A549 (cell line): ENCODE data around the gene DDX27. TPM values are rescaled to one million over a fixed set of nuclear protein-coding genes. Genes with fewer than 3 reads are reported as not detected.
"Not testable (repeated sequence)": the region's sequence is repeated elsewhere in the genome, so short reads cannot be mapped to it uniquely, and the experiment has no call there.

Experiments
- ATAC-seq, 2 experiments: fragments of 200-7000 bp in 1 of 2; fragments of >200 bp in 1 of 2; cut with Nextera tagmentation in 1 of 2; cut with Tn5 transposase in 1 of 2; 3 replicates each; pipeline versions ENCODE4 v1.8.0 to v1.9.1; 2018 to 2020; ENCODE audit warnings: mild to moderate bottlenecking in 1 of 2, moderate library complexity in 1 of 2
- CTCF ChIA-PET: fragments of 300-600 bp; sonication (Branson Sonifier 250); formaldehyde crosslinking; extraction: SDS; loops from one replicate; lab custom pipeline; 2021; ENCODE audit warnings: antibody characterized with exemption, inconsistent platforms; lab: Yijun Ruan, JAX
- POLR2A ChIA-PET: fragments of 350-600 bp; formaldehyde crosslinking; extraction: SDS; loops from one replicate; lab custom pipeline; 2021; ENCODE audit warnings: antibody characterized with exemption, inconsistent platforms; lab: Yijun Ruan, JAX
- DNase-seq, 2 experiments: peaks; one replicate each; pipeline versions ENCODE4 v3.0.0 to v3.0.0-alpha.2; 2011 to 2016; ENCODE audit warnings: low read depth in 1 of 2, low spot score in 1 of 2
- FAIRE-seq: peaks from 2 replicates; lab custom pipeline; 2011; peaks lifted over from hg19 to GRCh38; lab: Jason Lieb, UNC
- H3K27ac ChIP-seq, 2 experiments: fragments of >200 bp; sonication (Bioruptor Twin); formaldehyde crosslinking; 3 replicates each; pipeline ENCODE4 v1.5.1; 2016 to 2017
- H3K4me1 ChIP-seq: fragments of >200 bp; sonication (Bioruptor Twin); formaldehyde crosslinking; 3 replicates; pipeline ENCODE4 v1.6.1; 2016
- H3K4me2 ChIP-seq: fragments of >200 bp; sonication (Bioruptor Twin); formaldehyde crosslinking; 3 replicates; pipeline ENCODE4 v1.6.1; 2016
- H3K4me3 ChIP-seq: fragments of >200 bp; sonication (Bioruptor Twin); formaldehyde crosslinking; 3 replicates; pipeline ENCODE4 v1.5.1; 2016
- H3K9me3 ChIP-seq: fragments of >200 bp; sonication (Bioruptor Twin); formaldehyde crosslinking; 3 replicates; pipeline ENCODE4 v1.6.1; 2016
- CEBPB ChIP-seq, 2 experiments: fragments of >200 bp in 1 of 2; sonication (Bioruptor Twin) in 1 of 2; formaldehyde crosslinking in 1 of 2; IDR thresholded peaks; 2 replicates each; pipeline ENCODE4 v1.6.1; 2012 to 2016
- EHF ChIP-seq: fragments of 250-450 bp; sonication (Bioruptor Pico); IDR thresholded peaks from 2 replicates; pipeline ENCODE4 v1.5.0; 2020; ENCODE audit warnings: mild to moderate bottlenecking
- EP300 ChIP-seq, 2 experiments: fragments of >200 bp; sonication (Bioruptor Twin); formaldehyde crosslinking; IDR thresholded peaks; 2 replicates in 1 of 2; 3 replicates in 1 of 2; pipeline ENCODE4 v1.6.1; 2016 to 2017
- ESRRA ChIP-seq: fragments of 150-350 bp; IDR thresholded peaks from 2 replicates; pipeline ENCODE4 v1.6.1; 2014; ENCODE audit warnings: mild to moderate bottlenecking, low read length, borderline replicate concordance
- FOXS1 ChIP-seq: fragments of 250-450 bp; sonication (Bioruptor Pico); IDR thresholded peaks from 2 replicates; pipeline ENCODE4 v1.5.0; 2020; ENCODE audit warnings: mild to moderate bottlenecking, moderate library complexity
- HDAC2 ChIP-seq: fragments of 200-600 bp; sonication (generic); IDR thresholded peaks from 2 replicates; pipeline ENCODE4 v1.6.1; 2016
- HES2 ChIP-seq: fragments of >200 bp; sonication (Bioruptor Twin); formaldehyde crosslinking; IDR thresholded peaks from 2 replicates; pipeline ENCODE4 v1.6.1; 2016
- HOXA7 ChIP-seq: fragments of 250-450 bp; sonication (Bioruptor Pico); IDR thresholded peaks from 2 replicates; pipeline ENCODE4 v1.5.0; 2020; ENCODE audit warnings: mild to moderate bottlenecking, moderate library complexity
- JUN ChIP-seq, 2 experiments: fragments of >200 bp; sonication (Bioruptor Twin); formaldehyde crosslinking; IDR thresholded peaks; 2 replicates in 1 of 2; 3 replicates in 1 of 2; pipeline ENCODE4 v1.6.1; 2016 to 2017
- MAFK ChIP-seq: fragments of 450-650 bp; IDR thresholded peaks from 2 replicates; pipeline ENCODE4 v1.6.1; 2014; ENCODE audit not compliant: partially characterized antibody
- MYC ChIP-seq: IDR thresholded peaks from 2 replicates; pipeline ENCODE4 v1.6.1; 2012; ENCODE audit warnings: mild to moderate bottlenecking, inconsistent platforms, low read length, improper control_type of control experiment, borderline replicate concordance
- NPAS2 ChIP-seq: fragments of 250-450 bp; sonication (Bioruptor Pico); IDR thresholded peaks from 2 replicates; pipeline ENCODE4 v1.8.0; 2022; ENCODE audit warnings: mild to moderate bottlenecking, moderate library complexity, borderline replicate concordance
- NR3C1 ChIP-seq: fragments of >200 bp; sonication (Bioruptor Twin); formaldehyde crosslinking; IDR thresholded peaks from 3 replicates; pipeline ENCODE4 v1.6.1; 2017
- POLR2AphosphoS2 ChIP-seq: conservative IDR thresholded peaks from 2 replicates; pipeline ENCODE4 v1.6.1; 2012; ENCODE audit warnings: low read length, improper control_type of control experiment, inconsistent platforms
- RNF2 ChIP-seq: fragments of 200-600 bp; sonication (generic); IDR thresholded peaks from 2 replicates; pipeline ENCODE4 v1.6.1; 2016; ENCODE audit warnings: low read depth, mild to moderate bottlenecking, antibody characterized with exemption, moderate library complexity, borderline replicate concordance
- SREBF2 ChIP-seq: fragments of 450-650 bp; IDR thresholded peaks from 2 replicates; pipeline ENCODE4 v1.6.1; 2014; ENCODE audit warnings: mild to moderate bottlenecking, moderate library complexity
- ZNF302 ChIP-seq: fragments of 250-450 bp; sonication (Bioruptor Pico); IDR thresholded peaks from 2 replicates; pipeline ENCODE4 v1.9.0; 2021; ENCODE audit warnings: inconsistent platforms, mild to moderate bottlenecking, moderate library complexity
- ZSCAN20 ChIP-seq: fragments of 250-450 bp; sonication (Bioruptor Pico); IDR thresholded peaks from 2 replicates; pipeline ENCODE4 v1.8.0; 2022; ENCODE audit warnings: mild to moderate bottlenecking, moderate library complexity
- WGBS: methylation state at CpG from one replicate; pipeline ENCODE4 v1.1.6; 2017; ENCODE audit errors: missing lambda C conversion rate; 5-methylcytosine and 5-hydroxymethylcytosine counted together
- polyA plus RNA-seq, 4 experiments: library from polyadenylated mRNA; depleted of rRNA in 3 of 4; stranded (reverse); fragments of >200 nt; fragmentation: RNase III in 1 of 4; extraction: RNeasy Plus Mini Kit Qiagen cat#74134 plus additional on column Dnase treatment in 1 of 4; gene quantifications; 2 replicates in 3 of 4; 3 replicates in 1 of 4; pipeline ENCODE4 v1.2.3, GENCODE V29; 2011 to 2017
- TF ChIP-seq, protein P1 (sequence below): fragments of 250-450 bp; sonication (Bioruptor Pico); IDR thresholded peaks from 2 replicates; pipeline ENCODE4 v1.5.0; 2020; ENCODE audit warnings: low read depth, mild to moderate bottlenecking, moderate library complexity
- TF ChIP-seq, protein P2 (sequence below): fragments of 200-600 bp; sonication (generic); IDR thresholded peaks from 2 replicates; pipeline ENCODE4 v1.6.1; 2016; ENCODE audit warnings: antibody characterized with exemption, mild to moderate bottlenecking, moderate library complexity

Gene DDX27
- polyA plus RNA-seq, 2 of the 4 experiments (the other 2 are of a cell fraction), result 69.3 TPM

- H3K9me3 ChIP-seq, H3K4me3 ChIP-seq, DNase-seq, H3K4me1 ChIP-seq, POLR2A ChIA-PET, H3K4me2 ChIP-seq, ATAC-seq, H3K27ac ChIP-seq, FAIRE-seq: not testable (repeated sequence)
- WGBS, result 70% methylated on average over 11 of the region's 11 CpGs
- CTCF ChIA-PET, result interaction anchor here (0.6 to 3.6 kb wide), 2 partner anchors 24 to 296 kb away, joined by 3 to 21 read pairs; no protein-coding TSS in a partner anchor
Measured at GRCh38 chr20:49192944-49193518, 26.2 kb upstream of the DDX27 start.

DNA sequence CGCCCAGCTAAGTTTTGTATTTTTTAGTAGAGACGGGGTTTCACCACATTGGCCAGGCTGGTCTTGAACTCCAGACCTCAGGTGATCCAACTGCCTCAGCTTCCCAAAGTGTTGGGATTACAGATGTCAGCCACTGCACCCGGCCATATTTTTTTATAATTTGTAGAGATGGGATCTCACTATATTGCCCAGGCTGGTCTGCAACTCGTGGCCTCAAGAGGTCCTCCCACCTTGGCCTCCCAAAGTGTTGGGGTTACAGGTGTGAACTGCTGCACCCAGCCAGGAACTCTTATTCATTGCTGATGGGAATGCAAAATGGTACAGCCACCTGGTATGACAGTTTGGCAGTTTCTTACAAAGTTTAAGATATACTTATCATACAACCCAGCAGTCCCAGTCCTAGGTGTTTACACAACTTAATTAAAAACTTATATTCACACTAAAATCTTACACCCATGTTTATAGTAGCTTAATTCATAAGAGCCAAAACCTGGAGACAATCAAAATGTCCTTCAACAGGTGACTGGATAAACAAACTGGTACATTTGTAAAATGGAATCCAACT, 19.4 kb upstream of the DDX27 start:
- Histone ChIP-seq H3K4me3 (no peak overlapping the region), H3K27ac (no peak overlapping the region), H3K4me2 (no peak overlapping the region), H3K9me3 (peaks cover 4% of the 10 kb centered on the region; the same call in 1 of the 3 replicates), H3K4me1 (no peaks in the 10 kb centered on the region)
- WGBS, result 62% methylated on average over 4 of the region's 4 CpGs
- CTCF ChIA-PET, result interaction anchor here (1.2 to 8.0 kb wide), 3 partner anchors 11 to 67 kb away, joined by 3 to 59 read pairs (median 5); no protein-coding TSS in a partner anchor
- no peak for ATAC-seq
- POLR2A ChIA-PET, result no interaction called here
- FAIRE-seq, result no peak
- TF ChIP-seq NR3C1 (no peak), EHF (CRISPR knock-in tag) (no peak), ZSCAN20 (CRISPR knock-in tag) (no peak), ESRRA (no peak), FOXS1 (CRISPR knock-in tag) (no peak), SREBF2 (no peak), MAFK (no peak), CEBPB (IDR thresholded peaks at IDR 0.05) (no peak), POLR2AphosphoS2 (no peak), HDAC2 (no peak), JUN (IDR thresholded peaks at IDR 0.05) (no peak), HOXA7 (CRISPR knock-in tag) (no peak), EP300 (IDR thresholded peaks at IDR 0.05) (no peak), HES2 (no peak), ZNF302 (CRISPR knock-in tag) (no peak), MYC (no peak), NPAS2 (CRISPR knock-in tag) (no peak), RNF2 (no peak)
- TF ChIP-seq, protein P1, sequence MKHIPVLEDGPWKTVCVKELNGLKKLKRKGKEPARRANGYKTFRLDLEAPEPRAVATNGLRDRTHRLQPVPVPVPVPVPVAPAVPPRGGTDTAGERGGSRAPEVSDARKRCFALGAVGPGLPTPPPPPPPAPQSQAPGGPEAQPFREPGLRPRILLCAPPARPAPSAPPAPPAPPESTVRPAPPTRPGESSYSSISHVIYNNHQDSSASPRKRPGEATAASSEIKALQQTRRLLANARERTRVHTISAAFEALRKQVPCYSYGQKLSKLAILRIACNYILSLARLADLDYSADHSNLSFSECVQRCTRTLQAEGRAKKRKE, result no peak
- TF ChIP-seq, protein P2, sequence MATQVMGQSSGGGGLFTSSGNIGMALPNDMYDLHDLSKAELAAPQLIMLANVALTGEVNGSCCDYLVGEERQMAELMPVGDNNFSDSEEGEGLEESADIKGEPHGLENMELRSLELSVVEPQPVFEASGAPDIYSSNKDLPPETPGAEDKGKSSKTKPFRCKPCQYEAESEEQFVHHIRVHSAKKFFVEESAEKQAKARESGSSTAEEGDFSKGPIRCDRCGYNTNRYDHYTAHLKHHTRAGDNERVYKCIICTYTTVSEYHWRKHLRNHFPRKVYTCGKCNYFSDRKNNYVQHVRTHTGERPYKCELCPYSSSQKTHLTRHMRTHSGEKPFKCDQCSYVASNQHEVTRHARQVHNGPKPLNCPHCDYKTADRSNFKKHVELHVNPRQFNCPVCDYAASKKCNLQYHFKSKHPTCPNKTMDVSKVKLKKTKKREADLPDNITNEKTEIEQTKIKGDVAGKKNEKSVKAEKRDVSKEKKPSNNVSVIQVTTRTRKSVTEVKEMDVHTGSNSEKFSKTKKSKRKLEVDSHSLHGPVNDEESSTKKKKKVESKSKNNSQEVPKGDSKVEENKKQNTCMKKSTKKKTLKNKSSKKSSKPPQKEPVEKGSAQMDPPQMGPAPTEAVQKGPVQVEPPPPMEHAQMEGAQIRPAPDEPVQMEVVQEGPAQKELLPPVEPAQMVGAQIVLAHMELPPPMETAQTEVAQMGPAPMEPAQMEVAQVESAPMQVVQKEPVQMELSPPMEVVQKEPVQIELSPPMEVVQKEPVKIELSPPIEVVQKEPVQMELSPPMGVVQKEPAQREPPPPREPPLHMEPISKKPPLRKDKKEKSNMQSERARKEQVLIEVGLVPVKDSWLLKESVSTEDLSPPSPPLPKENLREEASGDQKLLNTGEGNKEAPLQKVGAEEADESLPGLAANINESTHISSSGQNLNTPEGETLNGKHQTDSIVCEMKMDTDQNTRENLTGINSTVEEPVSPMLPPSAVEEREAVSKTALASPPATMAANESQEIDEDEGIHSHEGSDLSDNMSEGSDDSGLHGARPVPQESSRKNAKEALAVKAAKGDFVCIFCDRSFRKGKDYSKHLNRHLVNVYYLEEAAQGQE, result no peak
- no peak for DNase-seq
